HG02588 (cell line): ENCODE data around the gene IFI27L1.

ENCODE experiments used
- ATAC-seq: cut with Tn5 transposase; IDR thresholded peaks from one replicate; pipeline ENCODE4 v1.9.1; 2021; ENCODE audit warnings: mild to moderate bottlenecking, moderate library complexity; ENCODE audit not compliant: unreplicated experiment

Gene IFI27L1, protein sequence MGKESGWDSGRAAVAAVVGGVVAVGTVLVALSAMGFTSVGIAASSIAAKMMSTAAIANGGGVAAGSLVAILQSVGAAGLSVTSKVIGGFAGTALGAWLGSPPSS

DNA sequence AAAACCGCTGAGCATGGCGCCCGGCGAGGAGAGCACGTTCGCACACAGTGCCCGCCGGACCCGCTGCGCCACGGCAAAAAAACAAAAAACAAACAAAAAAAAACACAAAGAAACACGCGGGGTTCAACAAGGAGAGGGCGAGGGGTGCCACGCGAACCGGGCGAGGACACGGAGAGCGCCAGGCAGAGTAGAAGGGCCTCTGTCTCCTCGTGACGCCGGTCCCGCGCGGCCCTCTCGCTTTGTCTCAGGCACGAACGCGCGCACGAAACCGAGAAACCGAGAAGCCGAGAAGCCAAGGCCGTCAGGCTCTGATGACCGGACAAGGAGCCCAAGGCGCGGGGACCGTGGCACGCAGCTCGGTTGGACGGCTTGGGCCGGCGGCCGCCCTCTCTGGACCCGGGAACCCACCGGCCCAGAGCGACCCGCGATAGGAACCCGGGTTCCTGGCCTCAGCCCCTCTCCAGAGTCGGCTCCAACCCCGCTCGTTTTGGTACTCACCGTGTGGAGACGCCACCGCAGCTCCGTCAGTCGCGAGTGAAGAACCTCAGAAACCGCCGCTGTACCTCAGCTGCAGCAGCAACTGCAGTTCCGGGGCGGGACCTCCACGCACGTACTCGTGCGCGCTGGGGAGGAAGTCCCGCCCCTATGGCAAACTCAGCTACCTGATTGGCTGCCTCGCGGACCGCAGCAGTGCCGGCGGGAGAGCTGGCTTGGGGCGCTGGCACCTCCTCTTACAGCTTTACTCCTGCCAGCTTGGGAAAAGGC, at the start of gene IFI27L1, which contains the start of gene DDX24:
IFI27L1 (plus strand) TSS at position 690 of the 765 bp plus-strand sequence. CDS start 15,628 bp downstream, outside the sequence.
DDX24 (minus strand) TSS at position 582 of the 765 bp plus-strand sequence. CDS start 1,460 bp downstream, outside the sequence.
- peak; percentile 98 for ATAC-seq

DNA sequence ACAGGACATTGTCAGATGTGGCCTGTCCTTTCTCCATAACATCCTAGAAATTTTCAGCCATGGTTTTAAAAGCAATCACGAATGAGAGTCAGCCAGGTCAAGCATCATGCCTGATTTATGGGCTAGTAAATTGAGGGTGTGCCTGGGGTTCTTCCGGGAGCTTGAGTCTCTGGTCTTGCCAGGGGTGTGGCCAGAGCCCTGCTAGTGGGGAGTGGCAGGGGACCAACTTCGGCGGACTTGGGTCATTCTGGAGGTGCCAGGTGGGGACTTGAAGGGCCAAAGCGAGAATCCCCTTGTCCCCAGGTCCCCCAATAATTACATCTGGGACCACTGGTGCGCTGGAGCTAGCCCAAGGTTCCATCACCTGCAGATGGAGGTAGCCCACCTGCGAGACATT, 49.2 kb upstream of the IFI27L1 start:
- no peak for ATAC-seq

DNA sequence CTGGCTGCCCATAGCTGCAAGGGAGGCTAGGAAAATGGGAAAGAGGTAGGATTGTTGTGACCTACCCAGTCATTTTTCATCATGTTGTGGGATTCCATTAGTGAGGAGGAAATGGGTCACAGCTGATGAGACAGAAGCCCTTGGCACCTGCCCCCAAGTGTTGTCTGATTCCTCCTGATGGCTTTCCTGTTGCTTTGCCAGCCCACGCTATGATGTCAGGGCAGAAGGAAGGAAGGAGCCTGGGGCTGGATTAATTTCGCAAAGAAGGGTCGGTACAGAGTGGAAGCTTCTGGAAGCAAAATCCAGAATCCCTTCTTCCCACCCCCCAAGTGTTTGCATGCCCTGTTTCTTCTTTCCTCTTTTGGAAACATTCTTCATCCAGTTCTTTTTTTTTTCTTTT, 46.2 kb upstream of the IFI27L1 start:
- ATAC-seq = no peak

DNA sequence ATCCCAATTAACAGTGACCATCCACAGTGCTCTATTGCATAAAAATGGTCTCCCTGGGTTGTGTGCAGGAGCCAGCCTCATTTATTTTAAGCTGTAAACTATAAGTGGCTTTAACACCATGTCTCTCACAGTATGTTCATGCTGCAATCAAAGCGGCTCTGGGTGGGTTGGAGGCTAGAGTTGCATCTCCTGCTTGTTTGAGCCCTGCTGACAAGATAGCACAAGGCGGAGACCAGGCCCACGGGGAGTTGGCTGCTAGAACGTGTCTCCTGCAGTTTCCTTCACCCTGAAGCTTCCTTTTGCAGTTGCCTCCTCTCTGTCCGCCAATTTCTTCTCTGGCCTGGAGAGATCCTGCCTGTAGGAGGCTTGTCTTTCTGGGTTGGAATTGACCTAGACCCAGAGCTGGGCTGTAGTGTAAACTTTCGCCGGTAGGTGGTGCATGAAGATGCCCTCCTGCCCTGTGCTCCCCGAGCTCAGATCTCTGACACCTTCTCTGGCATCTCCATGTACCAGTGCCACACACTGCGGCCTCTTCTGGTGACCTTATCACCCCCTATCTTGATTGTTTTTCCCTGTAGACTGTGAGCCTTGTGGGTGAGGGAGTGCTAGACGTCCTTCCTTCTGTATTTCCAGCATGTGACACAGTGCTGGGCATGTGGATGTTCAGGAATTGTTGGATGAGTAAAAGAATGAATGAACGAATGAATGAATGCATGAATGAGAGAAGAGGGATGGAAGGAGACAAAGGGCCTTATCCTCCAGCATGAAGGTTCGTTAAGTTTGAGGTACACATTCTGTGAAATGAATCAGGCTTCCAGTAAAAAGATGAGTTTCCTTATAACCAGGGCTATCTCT, 44.6 kb upstream of the IFI27L1 start:
- ATAC-seq = peak; percentile 80

DNA sequence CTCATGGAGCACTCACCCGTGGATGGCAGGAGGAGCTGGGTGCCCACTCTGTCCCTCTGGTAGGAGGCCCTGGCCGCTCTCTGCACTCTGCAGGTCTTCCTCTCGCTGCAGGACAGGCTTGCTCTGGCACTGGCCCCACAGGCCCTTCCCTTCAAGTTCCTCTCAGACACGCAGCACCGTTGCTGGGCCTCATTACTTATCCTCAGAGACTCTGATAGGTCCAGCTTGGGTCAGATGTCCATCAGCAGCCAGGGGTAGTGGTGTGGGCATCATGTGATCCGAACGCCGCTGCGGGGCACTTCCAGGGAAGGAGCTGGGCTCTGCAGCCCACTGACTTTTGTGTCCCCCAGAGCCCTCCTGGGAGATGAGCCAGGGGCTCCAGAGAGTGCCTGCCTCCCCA, 43.2 kb upstream of the IFI27L1 start:
- ATAC-seq = no peak

DNA sequence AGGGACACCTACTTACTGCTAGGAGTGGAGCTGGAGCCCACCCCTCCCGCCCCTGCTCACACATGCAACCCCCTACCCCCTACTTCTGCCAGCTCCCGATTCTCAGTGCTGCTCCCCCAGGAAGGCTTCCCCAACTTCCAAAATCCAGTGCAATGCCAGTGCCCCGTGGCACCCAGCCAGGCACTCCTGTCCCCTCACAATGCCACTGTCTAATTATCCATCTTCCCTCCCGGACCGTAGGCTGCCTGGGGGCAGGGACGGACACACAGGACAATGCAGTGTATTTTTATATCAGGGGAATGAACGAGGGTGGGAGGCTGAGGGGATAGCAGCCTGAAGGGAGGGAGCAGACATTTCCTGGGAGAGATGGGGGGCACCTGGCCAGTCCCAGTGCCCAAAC, 42.6 kb upstream of the IFI27L1 start:
- no peak for ATAC-seq

DNA sequence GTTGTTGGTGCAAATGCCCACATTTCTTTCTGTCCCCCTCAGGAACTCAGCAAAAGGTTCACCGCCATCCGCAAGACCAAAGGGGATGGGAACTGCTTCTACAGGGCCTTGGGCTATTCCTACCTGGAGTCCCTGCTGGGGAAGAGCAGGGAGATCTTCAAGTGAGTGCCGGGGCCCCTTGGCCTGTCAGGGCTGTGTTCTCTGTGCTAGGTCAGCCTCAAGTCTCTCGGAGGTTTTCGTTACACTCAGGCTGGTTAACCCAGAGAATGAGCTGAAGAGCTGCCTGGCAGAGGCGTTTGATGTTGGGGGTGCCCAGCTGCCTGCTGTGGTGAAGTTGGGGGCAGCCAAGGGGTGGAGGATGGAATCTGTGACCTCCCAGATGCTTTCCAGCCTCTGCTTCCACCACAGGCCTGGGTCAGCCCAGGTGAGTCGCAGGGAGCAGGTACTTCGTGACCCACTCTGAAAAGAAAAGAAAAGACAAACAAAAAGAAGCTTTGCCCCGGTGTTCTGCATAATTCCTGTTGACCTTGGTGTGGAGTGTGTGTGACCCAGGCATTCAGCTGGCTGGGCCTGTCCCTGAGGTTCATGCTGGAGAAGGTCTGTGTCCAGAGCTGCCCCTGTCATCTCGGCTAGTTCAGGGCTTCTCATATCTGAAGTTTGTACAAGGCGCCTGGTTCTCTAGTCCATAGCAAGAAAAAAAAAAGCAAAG, 42.0 kb upstream of the IFI27L1 start:
- no peak for ATAC-seq

DNA sequence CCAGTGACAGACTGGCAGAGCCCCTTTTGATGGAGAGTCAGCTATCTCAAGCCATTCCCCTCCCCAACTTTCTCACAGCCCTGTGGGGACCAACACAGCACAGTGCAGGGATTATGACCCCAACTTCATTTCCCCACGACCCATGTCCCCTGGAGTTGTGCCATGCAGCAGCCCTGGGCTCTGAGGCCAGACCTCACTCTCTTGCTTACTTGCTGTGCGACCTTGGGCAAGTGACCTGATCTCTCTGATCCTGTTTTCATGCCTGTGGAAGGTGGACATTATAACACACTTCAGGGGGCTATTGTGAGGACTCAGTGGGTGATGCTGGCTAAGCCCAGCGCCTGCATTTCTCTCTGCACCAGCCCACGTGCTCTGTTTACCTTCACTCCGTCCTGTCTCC, 40.9 kb upstream of the IFI27L1 start:
- no peak for ATAC-seq

DNA sequence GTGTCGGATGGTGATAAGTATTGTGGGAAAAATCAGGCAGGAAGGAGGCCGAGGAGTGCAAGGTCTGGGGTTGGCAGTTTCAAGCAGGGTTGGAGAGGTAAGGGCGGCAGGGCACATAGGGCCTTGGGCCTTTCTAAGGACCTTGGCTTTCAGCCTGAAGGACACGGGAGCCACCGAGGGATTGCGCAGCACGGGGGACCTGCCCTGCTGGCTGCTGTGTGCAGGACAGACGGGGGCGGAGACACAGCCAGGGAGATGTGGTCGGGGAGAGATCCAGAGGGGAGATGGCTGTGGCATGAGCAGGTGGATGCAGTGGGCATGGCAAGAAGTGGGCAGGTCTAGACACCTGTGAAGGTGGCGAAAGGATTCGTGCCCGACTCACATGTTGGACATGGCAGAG, 40.3 kb upstream of the IFI27L1 start:
- no peak for ATAC-seq

DNA sequence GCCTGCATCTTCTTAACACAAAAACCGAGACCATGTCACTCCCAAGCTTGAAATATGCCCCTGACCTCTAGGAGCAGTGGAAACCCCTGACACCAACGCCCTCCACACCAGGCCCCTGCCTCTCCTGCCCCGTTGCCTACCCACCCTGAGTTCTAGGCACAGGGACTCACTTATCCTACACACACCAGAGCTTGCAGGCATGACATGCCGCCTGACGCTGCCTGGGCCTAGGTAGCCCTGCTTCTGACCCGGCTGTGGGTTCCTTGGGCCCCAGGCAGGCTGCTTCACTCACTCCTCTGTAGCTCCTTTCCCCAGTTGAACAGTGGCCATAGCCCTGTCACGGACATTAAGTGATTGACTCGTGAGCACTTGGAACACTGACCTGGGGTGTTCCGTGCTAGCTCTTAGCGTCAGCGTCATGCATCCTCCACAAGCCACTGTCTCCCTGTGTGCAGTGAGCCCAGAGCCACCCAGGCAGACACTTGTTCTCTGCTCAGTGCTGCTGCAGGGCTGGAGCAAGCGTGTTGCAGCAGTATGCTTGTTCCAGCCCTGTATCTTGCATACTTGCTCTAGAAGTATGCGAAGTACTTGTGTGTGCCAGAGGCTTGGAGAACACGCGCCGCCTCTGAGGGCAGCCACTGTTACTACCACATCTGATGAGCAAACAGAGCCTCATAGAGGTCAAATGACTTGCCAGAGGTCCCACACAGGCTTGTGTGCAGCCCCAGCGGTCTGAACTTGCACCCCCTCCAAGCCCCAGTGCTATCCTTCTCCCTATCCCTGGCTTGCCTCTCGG, 39.4 kb upstream of the IFI27L1 start:
- ATAC-seq = no peak

DNA sequence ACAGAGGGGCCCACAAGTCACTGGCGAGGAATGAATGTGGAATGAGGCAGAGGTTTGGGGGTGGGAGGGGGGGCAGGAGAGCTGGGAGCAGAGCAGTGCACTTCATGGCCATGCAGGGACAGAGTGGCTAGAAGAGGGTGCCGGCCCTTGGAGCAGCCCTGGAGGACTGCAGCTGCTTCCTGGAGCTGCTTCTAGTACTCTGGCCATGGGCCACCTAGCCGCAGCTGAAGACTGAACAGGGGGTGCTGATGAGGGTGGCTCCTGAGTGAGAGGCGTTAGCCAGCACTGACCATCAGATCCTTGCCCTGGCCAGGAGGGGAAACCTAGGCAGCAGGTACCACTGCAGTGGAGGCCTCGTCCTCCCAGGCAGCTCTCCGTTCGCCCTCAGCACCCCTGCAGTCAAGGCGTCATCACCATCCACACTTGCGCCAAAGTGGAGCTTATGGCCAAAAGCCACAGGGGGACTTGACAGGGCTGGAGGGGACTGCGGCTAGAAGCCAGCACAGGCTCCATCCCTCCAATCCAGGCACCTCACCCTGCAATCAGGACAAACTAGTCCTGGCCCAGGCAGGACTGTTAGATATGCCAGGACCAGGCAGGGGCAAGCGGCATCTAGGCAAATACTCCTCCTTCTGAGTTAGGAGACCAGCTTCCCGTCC, 38.5 kb upstream of the IFI27L1 start:
- no peak for ATAC-seq

DNA sequence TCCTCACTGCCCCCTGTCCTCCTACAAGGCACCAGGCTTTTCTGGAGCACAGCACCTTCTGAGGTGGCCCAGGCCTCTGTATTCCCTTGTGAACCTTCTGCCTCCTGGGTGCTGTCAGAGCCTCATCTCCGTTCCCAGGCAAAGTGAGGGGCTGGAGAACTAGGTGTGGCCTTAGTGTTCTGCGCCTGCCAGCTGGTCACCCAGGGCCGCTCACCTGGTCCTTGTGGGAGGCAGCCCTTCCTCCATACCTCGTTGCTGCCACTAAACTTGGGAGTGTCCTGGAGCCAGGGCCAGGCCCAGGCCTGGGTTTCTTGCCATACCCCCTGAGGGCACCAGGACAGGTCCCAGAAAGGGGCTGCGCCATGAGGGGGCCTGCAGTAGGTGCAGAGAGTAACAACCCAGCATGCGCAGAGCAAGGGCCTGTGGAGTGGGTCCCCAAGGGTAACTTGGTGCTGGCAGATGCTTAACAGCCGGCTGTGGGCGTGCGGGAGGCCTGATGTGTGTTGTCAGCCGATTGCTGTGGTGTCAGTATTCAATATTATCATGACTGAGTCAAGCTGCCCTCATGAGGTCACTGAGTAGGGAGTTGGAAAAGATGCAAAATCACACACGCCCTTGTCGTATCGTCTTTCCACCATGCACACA, 37.9 kb upstream of the IFI27L1 start:
- ATAC-seq = no peak

DNA sequence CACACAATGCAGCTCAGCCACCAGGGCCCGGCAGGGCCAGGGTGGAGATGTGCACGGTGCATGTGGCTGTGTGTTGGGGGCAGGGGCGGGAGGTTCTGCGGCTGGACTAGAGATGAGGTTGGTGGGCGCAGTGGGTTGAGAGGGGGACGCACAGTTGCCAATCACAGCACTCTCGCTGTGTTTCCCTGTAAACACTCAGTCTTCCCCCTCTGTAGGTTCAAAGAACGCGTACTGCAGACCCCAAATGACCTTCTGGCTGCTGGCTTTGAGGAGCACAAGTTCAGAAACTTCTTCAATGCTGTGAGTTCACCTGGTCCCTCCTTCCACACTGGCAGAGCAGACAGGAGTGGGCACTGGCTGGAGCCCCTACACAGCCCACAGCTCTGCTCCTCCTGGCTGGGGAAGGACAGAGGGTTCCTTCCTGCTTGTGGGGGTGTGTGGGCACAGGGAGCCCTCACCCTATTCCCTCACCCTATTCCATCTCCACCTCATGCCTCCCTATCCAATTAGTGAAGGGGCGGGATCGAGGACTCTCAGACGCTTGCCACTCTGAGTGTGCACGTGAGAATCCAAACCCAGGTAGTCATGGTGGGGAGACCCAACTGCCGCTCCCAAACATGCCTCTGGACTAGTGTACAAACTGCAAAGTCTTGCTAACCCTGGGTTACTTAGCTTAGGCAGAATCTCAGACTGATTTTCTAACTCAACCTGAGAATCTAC, 37.2 kb upstream of the IFI27L1 start:
- ATAC-seq = no peak

DNA sequence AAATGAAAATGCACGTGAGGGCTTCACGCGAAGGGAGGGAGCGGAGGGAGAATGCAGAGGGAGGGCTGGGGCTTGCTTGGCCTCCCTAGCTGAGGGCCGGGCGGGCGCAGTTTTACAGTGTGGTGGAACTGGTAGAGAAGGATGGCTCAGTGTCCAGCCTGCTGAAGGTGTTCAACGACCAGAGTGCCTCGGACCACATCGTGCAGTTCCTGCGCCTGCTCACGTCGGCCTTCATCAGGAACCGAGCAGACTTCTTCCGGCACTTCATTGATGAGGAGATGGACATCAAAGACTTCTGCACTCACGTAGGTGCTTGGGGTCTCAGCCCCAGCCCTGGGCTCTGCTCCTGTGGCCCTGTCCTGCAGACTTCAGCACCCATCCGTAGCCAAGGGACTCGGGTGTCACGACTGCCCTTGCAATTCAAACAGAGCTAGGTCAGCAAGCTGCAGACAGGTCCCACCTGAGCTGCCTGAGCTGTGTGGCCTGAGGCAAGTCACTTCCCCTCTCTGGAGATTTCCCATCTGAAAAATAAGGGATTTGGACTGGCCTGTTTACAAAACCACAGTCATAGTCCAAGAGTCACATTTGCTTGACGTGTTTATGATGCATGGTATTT, 36.5 kb upstream of the IFI27L1 start:
- ATAC-seq = no peak

DNA sequence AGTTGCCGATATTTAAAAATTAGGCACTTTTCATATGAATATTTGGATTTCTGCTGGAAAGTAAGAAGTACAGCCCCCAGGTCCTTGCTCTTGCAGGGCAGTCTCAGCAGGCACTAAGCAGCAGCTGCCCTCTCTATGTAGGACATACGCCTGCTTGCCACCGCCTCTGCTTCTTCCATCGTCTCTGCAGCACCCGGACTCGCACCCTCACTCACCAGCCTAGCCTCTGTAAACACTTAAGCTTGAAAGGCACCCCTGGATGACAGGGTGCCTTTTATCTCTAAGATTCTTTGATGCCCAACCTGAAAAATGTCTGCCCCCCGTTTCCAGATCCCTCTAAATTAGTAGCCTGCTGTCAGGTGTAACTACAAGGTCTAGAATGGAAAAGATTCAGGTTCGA, 36.0 kb upstream of the IFI27L1 start:
- ATAC-seq = no peak

DNA sequence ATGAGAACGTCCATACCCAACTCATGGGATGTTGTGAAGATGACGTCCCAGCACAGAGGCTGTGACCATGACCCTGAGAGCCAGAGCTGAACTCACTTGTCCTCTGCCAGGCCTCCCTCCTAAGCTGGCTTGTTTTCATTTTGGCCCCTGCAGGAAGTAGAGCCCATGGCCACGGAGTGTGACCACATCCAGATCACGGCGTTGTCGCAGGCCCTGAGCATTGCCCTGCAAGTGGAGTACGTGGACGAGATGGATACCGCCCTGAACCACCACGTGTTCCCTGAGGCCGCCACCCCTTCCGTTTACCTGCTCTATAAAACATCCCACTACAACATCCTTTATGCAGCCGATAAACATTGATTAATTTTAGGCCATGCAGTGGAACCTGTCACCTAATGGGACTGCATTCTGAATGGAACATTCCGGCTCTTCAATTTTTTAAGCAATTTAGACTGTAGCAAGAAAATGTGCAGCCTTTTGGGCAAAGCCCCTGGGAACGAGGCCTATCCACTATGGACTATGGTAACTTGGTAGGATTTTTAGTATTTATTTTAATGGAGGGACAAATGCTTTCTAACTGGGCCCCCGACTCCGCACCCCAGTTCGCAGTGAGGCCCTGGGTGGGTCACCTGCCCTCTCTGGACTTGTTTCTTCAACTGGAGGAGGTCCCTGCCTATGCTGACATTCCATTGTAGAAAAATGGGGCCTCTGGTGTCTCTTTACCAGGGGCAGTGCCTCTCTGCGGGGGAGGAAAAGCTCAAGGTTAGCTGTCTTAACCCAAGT, 35.4 kb upstream of the IFI27L1 start:
- no peak for ATAC-seq

DNA sequence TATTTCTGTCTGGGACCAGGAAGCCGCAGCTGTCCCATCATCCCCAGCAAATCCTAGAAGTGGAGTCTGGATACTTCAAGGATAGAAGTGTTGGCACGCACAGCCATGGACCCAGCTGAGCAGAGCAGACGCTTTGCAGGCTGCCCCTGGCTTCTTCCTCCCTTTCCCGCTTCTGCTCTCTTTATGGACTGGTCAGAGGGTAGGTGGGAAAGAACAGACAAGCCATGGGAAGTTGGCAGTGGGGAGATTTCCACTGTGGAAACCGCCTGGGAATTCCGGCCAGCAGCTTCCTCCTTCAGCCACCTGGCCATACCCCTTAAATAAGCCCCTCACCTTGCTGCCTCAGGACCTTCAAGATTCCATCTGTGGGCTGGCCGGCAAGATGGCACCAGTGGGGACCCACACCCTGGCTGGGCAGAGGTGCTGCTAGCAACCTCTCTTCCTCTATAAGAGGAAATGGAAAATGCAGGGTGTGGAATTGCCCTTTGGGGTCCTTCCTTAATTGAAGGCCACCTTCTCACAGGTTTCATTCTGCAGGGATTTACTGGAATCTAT, 34.3 kb upstream of the IFI27L1 start:
- ATAC-seq = no peak
